IPS DF 19.7 (cell line): Measurements from ENCODE around the gene OTOGL.

Source experiments
- DNase-seq: peaks from one replicate; pipeline ENCODE4 v3.0.0-alpha.2; 2013; ENCODE audit warnings: low read depth, low spot score

The OTOGL gene, protein sequence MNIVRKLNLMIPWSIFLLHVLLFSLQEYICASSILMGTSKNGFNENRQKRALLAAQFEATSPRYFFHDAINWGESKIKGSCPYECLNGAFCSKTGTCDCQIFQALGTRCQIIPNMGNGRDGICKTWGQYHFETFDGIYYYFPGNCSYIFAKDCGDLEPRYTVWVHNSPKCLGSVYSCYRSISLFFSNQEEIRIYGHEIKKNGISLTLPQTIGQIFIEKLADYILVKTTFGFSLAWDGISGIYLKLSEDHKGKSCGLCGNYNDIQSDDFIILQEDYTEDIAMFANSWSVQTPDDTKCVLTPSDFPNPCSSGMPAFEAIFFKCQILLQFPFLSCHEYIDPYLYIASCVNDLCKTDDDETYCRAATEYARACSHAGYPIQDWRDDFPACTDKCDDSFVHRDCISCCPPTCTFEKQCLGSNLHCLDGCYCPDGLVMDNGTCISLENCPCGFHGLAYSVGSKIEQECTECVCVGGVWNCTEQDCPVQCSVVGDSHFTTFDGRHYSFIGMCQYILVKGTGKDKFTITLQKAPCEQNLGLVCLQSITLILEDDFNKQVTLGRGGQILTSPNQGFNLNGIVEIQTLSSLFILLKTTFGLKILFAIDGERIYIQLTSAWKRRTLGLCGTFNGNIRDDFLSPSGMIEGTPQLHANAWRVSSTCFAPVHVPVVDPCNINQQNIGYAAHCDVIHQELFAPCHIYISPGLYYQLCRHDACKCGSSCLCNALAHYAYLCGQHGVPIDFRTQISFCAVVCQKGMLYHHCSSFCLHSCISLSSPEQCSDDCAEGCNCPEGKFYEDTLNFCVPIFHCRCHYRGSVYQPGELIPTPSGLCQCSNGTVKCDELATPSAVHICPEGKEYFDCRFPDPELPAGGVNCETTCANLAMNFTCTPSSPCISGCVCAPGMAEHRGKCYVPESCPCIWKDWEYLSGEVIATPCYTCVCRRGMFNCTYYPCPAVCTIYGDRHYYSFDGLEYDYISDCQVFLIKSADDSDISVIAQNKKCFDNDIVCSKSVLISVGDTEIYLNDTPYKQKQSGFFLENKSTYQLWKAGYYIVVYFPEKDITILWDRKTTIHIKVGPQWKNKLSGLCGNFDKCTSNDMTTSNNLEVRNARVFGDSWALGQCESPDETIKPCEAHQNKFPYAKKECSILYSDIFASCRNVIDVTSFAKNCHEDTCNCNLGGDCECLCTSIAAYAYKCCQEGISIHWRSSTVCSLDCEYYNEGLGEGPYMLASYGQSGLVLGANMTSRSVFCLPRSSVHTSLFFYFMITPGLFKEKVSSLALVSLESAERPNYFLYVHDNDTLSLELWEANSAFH (N-terminal part only)

GRCh38 chr12:80099259-80099658 is at the start of gene OTOGL:
Gene OTOGL, plus strand, starts transcription at chr12:80099537. Its CDS starts 109,895 bp downstream, at chr12:80209432.
- no peak for DNase-seq

GRCh38 chr12:80050236-80050635 is 49.1 kb upstream of the OTOGL start:
- DNase-seq, result no peak

DNA sequence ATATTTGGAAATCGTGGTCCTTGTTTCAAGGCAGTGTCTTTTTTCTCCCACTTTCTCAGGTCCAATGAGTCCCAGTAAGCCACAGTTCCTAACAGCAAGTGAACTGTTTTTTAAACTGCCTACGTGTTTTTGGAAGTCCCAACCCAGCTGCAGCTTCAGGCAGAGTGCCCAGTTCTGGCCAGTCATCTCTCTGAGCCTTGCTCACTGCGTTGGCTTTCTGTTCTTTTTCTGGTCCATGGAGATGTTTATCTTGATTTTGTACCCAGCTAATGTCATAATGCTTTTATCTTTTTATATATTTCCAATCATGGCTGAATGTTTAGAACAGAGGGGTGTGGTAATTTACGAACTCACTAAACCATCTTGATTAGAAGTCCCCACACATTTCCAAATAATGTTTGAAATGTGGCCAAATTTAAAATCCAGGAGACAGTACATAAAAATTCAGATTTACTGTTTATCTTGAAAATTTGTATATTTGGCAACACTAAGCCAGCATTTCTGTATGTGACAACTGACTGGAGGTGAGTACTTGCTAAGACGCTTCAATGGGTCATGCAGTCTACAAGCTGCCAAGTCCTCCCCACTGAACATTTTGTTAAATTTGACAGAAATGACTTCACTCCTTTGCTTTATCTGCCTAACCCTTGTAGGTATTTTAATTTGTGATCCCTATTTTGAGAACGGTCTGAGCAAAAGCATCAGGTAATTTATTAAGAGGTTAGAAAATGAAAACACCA is 46.1 kb upstream of the OTOGL start:
- no peak for DNase-seq

DNA sequence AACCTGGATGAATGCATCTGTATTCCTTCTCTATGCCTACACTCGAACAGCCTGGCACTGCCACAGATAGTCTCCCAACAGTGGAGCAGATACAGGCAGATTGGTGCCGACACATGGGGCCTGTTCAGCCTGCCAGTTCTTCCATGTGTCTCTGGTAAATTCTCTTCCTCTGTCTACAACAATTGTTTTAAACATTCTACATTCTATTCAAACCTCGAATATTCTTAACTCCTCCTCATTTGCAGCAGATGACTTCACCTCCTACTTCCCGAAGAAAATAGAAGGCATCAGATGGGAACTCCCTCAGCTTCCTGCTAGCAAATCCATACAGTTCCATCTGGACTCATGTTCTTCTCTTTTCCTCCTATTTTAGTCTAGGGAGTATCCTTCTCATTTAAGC is 43.1 kb upstream of the OTOGL start:
- DNase-seq, result no peak

- no peak for DNase-seq
Measured at GRCh38 chr12:80056845-80057244, 42.5 kb upstream of the OTOGL start.

GRCh38 chr12:80058586-80058985 is 40.8 kb upstream of the OTOGL start:
- DNase-seq, result no peak

- no peak for DNase-seq
Measured at GRCh38 chr12:80059102-80059501, 40.2 kb upstream of the OTOGL start.

GRCh38 chr12:80059875-80060274 is 39.5 kb upstream of the OTOGL start:
- DNase-seq, result no peak

- DNase-seq, result no peak
Measured at GRCh38 chr12:80064269-80064668, 35.1 kb upstream of the OTOGL start.

- DNase-seq, result no peak
Measured at GRCh38 chr12:80064951-80065350, 34.4 kb upstream of the OTOGL start.

- DNase-seq, result peak; percentile 50
Measured at GRCh38 chr12:80068173-80068572, 31.2 kb upstream of the OTOGL start.

DNA sequence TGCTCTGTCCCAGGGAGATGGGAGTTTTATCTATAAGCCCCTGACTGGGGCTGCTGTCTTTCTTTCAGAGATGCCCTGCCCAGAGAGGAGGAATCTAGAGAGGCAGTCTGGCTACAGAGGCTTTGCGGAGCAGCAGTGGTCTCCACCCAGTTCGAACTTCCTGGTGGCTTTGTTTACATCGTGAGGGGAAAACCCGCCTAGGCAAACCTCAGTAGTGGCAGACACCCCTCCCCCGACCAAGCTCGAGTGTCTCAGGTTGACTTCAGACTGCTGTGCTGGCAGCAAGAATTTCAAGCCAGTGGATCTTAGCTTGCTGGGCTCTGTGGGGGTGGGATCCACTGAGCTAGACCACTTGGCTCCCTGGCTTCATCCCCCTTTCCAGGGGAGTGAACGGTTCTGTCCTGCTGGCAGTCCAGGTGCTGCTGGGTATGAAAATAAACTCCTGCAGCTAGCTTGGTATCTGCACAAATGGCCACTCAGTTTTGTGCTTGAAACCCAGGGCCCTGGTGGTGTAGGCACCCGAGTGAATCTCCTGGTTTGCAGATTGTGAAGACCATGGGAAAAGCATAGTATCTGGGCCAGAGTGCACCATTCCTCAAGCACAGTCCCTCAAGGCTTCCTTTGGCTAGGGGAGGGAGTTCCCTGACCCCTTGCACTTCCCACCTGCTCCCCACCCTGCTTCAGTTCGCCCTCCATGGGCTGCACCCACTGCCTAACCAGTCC is 15.3 kb upstream of the OTOGL start:
- peak; percentile 3 for DNase-seq

DNA sequence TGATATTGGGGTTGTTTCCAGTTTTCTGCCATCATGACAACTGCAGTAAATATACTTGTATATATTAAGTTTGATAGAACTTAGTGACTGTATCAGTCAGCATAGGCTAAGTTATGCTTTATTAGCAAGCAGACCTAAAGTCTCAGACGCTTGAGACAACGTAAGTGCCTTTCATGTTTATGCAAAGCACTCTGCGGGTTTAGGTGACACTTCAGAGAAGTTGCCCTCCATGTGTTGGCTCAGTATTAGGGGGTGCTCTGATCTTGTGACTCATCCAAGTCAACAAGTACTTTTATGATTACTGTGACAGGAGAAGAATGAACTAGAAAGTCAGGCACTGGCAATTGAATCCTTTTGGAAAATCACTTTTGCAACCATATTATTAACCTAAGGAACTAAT is 13.3 kb upstream of the OTOGL start:
- no peak for DNase-seq

GRCh38 chr12:80087486-80088213 is 11.7 kb upstream of the OTOGL start:
- no peak for DNase-seq

- DNase-seq, result no peak
Measured at GRCh38 chr12:80100591-80100990, 1.3 kb downstream of the OTOGL start.

DNA sequence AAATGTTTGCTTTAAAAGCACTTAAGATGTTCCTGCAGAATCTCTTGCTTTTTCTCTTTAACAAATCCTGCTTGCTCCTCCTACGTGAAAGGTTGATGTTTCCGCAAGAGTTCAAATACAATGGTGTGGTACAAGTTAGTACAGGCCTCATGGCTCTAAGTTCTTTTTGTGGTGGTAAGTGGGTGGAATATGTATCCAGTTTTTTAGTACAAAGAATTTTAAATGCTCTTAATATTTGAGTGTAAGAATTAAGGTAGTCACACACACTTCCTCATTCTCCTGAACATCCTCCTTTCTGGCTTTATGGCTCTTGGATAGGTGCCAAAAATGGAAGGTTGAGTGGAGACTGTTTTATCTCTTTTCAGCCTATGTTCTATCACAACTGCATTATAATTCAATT is 1.8 kb downstream of the OTOGL start:
- DNase-seq, result no peak

GRCh38 chr12:80107221-80107620 is 7.9 kb downstream of the OTOGL start:
- DNase-seq, result no peak

DNA sequence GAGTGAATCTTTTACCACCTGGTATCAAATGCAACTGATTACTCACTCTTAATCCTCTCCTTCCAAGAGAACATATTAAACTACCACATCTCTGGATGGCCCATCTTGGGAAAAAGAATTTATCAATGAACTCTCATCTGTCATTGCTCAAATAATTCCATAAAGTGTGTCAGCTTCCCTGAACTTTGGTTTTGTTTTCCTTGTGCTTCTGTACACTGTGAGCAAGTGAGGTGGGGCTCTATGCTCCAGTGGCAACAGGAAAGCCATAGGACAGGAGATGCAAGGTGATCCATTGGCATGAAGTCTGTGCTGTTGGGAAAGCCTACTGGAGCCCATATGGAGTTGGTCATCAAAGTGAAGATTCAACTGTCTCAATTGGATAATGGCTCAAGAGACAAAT is 17.4 kb downstream of the OTOGL start:
- no peak for DNase-seq

GRCh38 chr12:80118565-80119324 is 19.4 kb downstream of the OTOGL start:
- DNase-seq, result no peak
